Measurements from ENCODE around the gene URI1. TPM values are rescaled to one million over a fixed set of nuclear protein-coding genes. Genes with fewer than 3 reads are reported as not detected.

Gene URI1
- total and polyA plus RNA-seq, 4 donors = 21.5 to 60.8 (median 32.5) TPM

DNA sequence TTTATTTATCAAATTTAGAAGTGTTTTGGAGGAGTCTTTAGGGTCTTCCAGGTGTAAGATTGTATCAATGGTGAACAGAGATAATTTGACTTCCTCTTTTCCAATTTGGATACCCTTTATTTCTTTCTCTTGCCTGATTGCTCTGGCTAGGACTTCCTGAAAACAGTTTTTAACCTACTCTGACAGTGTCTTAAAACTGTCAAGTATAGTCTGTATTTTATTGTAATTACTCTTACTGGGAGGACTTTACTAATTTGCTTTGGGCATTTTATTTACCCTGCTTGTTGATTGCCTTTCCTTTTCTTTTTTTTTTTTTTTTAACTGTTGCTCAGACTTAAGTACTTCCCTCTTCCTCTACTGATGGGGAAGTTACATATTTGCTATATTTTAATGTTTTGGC lies 81.3 kb downstream of the URI1 start:
- Histone ChIP-seq H3K27ac (ENCODE audit: low read depth in 1 of 2, low read length in 1 of 2) (no peak overlapping the region), H3K27me3 (ENCODE audit: control insufficient read depth in 3 of 3, insufficient read depth in 3 of 3, low read length in 2 of 3) (no peaks in the 10 kb centered on the region), H3K9me3 (ENCODE audit: control insufficient read depth in 4 of 4, insufficient read depth in 3 of 4, low read length in 3 of 4) (no peaks in the 10 kb centered on the region), H3K9ac (ENCODE audit: insufficient read depth in 1 of 2, low read length in 2 of 2) (no peak overlapping the region), H3K4me1 (ENCODE audit: control insufficient read depth in 5 of 5, insufficient read depth in 5 of 5, low read length in 5 of 5) (no peaks in the 10 kb centered on the region), H3K36me3 (ENCODE audit: control insufficient read depth in 4 of 4, insufficient read depth in 4 of 4, low read length in 4 of 4) (no peaks in the 10 kb centered on the region), H3K4me3 (no peak overlapping the region)
- TF ChIP-seq, protein P1, sequence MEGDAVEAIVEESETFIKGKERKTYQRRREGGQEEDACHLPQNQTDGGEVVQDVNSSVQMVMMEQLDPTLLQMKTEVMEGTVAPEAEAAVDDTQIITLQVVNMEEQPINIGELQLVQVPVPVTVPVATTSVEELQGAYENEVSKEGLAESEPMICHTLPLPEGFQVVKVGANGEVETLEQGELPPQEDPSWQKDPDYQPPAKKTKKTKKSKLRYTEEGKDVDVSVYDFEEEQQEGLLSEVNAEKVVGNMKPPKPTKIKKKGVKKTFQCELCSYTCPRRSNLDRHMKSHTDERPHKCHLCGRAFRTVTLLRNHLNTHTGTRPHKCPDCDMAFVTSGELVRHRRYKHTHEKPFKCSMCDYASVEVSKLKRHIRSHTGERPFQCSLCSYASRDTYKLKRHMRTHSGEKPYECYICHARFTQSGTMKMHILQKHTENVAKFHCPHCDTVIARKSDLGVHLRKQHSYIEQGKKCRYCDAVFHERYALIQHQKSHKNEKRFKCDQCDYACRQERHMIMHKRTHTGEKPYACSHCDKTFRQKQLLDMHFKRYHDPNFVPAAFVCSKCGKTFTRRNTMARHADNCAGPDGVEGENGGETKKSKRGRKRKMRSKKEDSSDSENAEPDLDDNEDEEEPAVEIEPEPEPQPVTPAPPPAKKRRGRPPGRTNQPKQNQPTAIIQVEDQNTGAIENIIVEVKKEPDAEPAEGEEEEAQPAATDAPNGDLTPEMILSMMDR (IDR thresholded peaks at IDR 0.05; ENCODE audit: control extremely low read depth, extremely low read depth) = no peak
- no peak for DNase-seq
- no peak for ATAC-seq (ENCODE audit: insufficient read depth, low FRiP score)

DNA sequence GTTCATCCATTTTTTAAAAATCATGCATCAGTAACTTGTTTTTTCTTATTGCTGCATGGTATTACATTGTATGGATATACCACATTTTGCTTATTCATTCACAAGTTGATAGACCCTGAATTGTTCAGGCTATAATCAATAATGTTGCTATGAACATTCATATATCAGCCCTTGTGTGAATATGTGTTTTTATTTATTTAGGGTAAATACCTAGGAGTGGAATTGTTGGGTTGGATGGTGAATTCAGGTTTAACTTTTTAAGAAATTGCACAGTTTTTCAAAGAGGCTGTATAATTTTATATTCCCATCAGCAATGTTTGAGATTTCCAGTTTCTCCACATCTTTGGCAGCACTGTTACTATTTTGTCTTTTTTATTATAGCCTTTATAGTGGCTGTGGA lies 82.1 kb downstream of the URI1 start:
- DNase-seq = no peak
- ATAC-seq (ENCODE audit: insufficient read depth, low FRiP score) = no peak
- Histone ChIP-seq H3K36me3 (ENCODE audit: control insufficient read depth in 4 of 4, insufficient read depth in 4 of 4, low read length in 4 of 4) (no peaks in the 10 kb centered on the region), H3K4me1 (ENCODE audit: control insufficient read depth in 5 of 5, insufficient read depth in 5 of 5, low read length in 5 of 5) (no peaks in the 10 kb centered on the region), H3K9ac (ENCODE audit: insufficient read depth in 1 of 2, low read length in 2 of 2) (no peak overlapping the region), H3K4me3 (no peak overlapping the region), H3K27ac (ENCODE audit: low read depth in 1 of 2, low read length in 1 of 2) (no peak overlapping the region), H3K27me3 (ENCODE audit: control insufficient read depth in 3 of 3, insufficient read depth in 3 of 3, low read length in 2 of 3) (no peaks in the 10 kb centered on the region), H3K9me3 (ENCODE audit: control insufficient read depth in 4 of 4, insufficient read depth in 3 of 4, low read length in 3 of 4) (no peaks in the 10 kb centered on the region)
- TF ChIP-seq, protein P1 (IDR thresholded peaks at IDR 0.05; ENCODE audit: control extremely low read depth, extremely low read depth) = no peak

DNA sequence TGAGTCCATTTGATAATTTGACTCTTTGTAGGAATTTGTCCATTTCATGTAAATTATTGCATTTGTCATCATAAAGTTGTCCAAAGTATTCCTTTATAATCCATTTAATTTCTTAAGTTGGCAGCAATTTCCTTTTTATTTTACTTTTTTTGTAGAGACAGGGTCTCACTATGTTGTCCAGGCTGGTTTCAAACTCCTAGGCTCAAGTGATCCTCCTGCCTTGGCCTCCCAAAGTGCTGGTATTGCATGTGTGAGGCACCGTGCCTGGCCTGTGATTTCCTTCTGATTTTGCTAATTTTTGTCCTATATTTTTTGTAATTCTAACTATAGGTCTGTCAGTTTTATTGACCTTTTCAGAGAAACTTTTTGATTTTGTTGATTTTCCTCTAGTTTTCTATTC lies 84.9 kb downstream of the URI1 start:
- ATAC-seq (ENCODE audit: insufficient read depth, low FRiP score) = no peak
- no peak overlapping the region for H3K9ac ChIP-seq (ENCODE audit: insufficient read depth in 1 of 2, low read length in 2 of 2)

More for the DNA sequence above, 84.9 kb downstream of the URI1 start:
- H3K4me1 ChIP-seq (ENCODE audit: control insufficient read depth in 5 of 5, insufficient read depth in 5 of 5, low read length in 5 of 5) = no peaks in the 10 kb centered on the region
- peaks cover 0 to 12% (median 8%) of the 10 kb centered on the region in 4 donors for H3K36me3 ChIP-seq (ENCODE audit: control insufficient read depth in 4 of 4, insufficient read depth in 4 of 4, low read length in 4 of 4)
- no peak for DNase-seq
- no peak overlapping the region for H3K4me3 ChIP-seq
- WGBS, 2 donors = 90 to 95% methylated on average over 1 of the region's 1 CpG
- no peaks in the 10 kb centered on the region for H3K9me3 ChIP-seq (ENCODE audit: control insufficient read depth in 4 of 4, insufficient read depth in 3 of 4, low read length in 3 of 4)
- H3K27me3 ChIP-seq (ENCODE audit: control insufficient read depth in 3 of 3, insufficient read depth in 3 of 3, low read length in 2 of 3) = no peaks in the 10 kb centered on the region
- H3K27ac ChIP-seq (ENCODE audit: low read depth in 1 of 2, low read length in 1 of 2) = no peak overlapping the region
- TF ChIP-seq, protein P1 (IDR thresholded peaks at IDR 0.05; ENCODE audit: control extremely low read depth, extremely low read depth) = no peak
